A549 (cell line): ENCODE results near the gene ADAM19. TPM values are rescaled to one million over a fixed set of nuclear protein-coding genes. Genes with fewer than 3 reads are reported as not detected.

Source experiments
- ATAC-seq, 2 experiments: fragments of 200-7000 bp in 1 of 2; fragments of >200 bp in 1 of 2; cut with Nextera tagmentation in 1 of 2; cut with Tn5 transposase in 1 of 2; 3 replicates each; pipeline versions ENCODE4 v1.8.0 to v1.9.1; 2018 to 2020; ENCODE audit warnings: mild to moderate bottlenecking in 1 of 2, moderate library complexity in 1 of 2
- CTCF ChIA-PET: fragments of 300-600 bp; sonication (Branson Sonifier 250); formaldehyde crosslinking; extraction: SDS; loops from one replicate; lab custom pipeline; 2021; ENCODE audit warnings: antibody characterized with exemption, inconsistent platforms; lab: Yijun Ruan, JAX
- POLR2A ChIA-PET: fragments of 350-600 bp; formaldehyde crosslinking; extraction: SDS; loops from one replicate; lab custom pipeline; 2021; ENCODE audit warnings: antibody characterized with exemption, inconsistent platforms; lab: Yijun Ruan, JAX
- DNase-seq, 2 experiments: peaks; one replicate each; pipeline versions ENCODE4 v3.0.0 to v3.0.0-alpha.2; 2011 to 2016; ENCODE audit warnings: low read depth in 1 of 2, low spot score in 1 of 2
- FAIRE-seq: peaks from 2 replicates; lab custom pipeline; 2011; peaks lifted over from hg19 to GRCh38; lab: Jason Lieb, UNC
- H3K27ac ChIP-seq, 2 experiments: fragments of >200 bp; sonication (Bioruptor Twin); formaldehyde crosslinking; 3 replicates each; pipeline ENCODE4 v1.5.1; 2016 to 2017
- H3K4me1 ChIP-seq: fragments of >200 bp; sonication (Bioruptor Twin); formaldehyde crosslinking; 3 replicates; pipeline ENCODE4 v1.6.1; 2016
- H3K4me2 ChIP-seq: fragments of >200 bp; sonication (Bioruptor Twin); formaldehyde crosslinking; 3 replicates; pipeline ENCODE4 v1.6.1; 2016
- H3K4me3 ChIP-seq: fragments of >200 bp; sonication (Bioruptor Twin); formaldehyde crosslinking; 3 replicates; pipeline ENCODE4 v1.5.1; 2016
- H3K9me3 ChIP-seq: fragments of >200 bp; sonication (Bioruptor Twin); formaldehyde crosslinking; 3 replicates; pipeline ENCODE4 v1.6.1; 2016
- CBX8 ChIP-seq: fragments of 200-600 bp; sonication (generic); IDR thresholded peaks from 2 replicates; pipeline ENCODE4 v1.6.1; 2016
- EHF ChIP-seq: fragments of 250-450 bp; sonication (Bioruptor Pico); IDR thresholded peaks from 2 replicates; pipeline ENCODE4 v1.5.0; 2020; ENCODE audit warnings: mild to moderate bottlenecking
- EHMT2 ChIP-seq: fragments of 200-600 bp; sonication (generic); IDR thresholded peaks from 2 replicates; pipeline ENCODE4 v1.6.1; 2016; ENCODE audit warnings: antibody characterized with exemption, low read depth, mild to moderate bottlenecking, moderate library complexity
- EP300 ChIP-seq, 2 experiments: fragments of >200 bp; sonication (Bioruptor Twin); formaldehyde crosslinking; IDR thresholded peaks; 2 replicates in 1 of 2; 3 replicates in 1 of 2; pipeline ENCODE4 v1.6.1; 2016 to 2017
- FOSL2 ChIP-seq, 2 experiments: fragments of 450-650 bp in 1 of 2; fragments of >200 bp in 1 of 2; sonication (Bioruptor Twin) in 1 of 2; formaldehyde crosslinking; IDR thresholded peaks; 2 replicates each; pipeline versions ENCODE4 v1.5.0 to v1.6.1; 2016 to 2020; ENCODE audit warnings: mild to moderate bottlenecking in 1 of 2, moderate library complexity in 1 of 2
- FOXS1 ChIP-seq: fragments of 250-450 bp; sonication (Bioruptor Pico); IDR thresholded peaks from 2 replicates; pipeline ENCODE4 v1.5.0; 2020; ENCODE audit warnings: mild to moderate bottlenecking, moderate library complexity
- GATA3 ChIP-seq: IDR thresholded peaks from 2 replicates; pipeline ENCODE4 v1.6.1; 2012; ENCODE audit warnings: borderline replicate concordance
- HDAC2 ChIP-seq: fragments of 200-600 bp; sonication (generic); IDR thresholded peaks from 2 replicates; pipeline ENCODE4 v1.6.1; 2016
- JUN ChIP-seq, 2 experiments: fragments of >200 bp; sonication (Bioruptor Twin); formaldehyde crosslinking; IDR thresholded peaks; 2 replicates in 1 of 2; 3 replicates in 1 of 2; pipeline ENCODE4 v1.6.1; 2016 to 2017
- KDM5A ChIP-seq: fragments of 200-600 bp; sonication (generic); IDR thresholded peaks from 2 replicates; pipeline ENCODE4 v1.6.1; 2016; ENCODE audit warnings: antibody characterized with exemption, mild to moderate bottlenecking
- MAFK ChIP-seq: fragments of 450-650 bp; IDR thresholded peaks from 2 replicates; pipeline ENCODE4 v1.6.1; 2014; ENCODE audit not compliant: partially characterized antibody
- NFE2L2 ChIP-seq: fragments of 150-350 bp; conservative IDR thresholded peaks from 2 replicates; pipeline ENCODE4 v1.6.1; 2014; ENCODE audit warnings: low read length
- NR3C1 ChIP-seq: fragments of >200 bp; sonication (Bioruptor Twin); formaldehyde crosslinking; IDR thresholded peaks from 3 replicates; pipeline ENCODE4 v1.6.1; 2017
- PHF8 ChIP-seq: fragments of 200-600 bp; sonication (generic); IDR thresholded peaks from 2 replicates; pipeline ENCODE4 v1.6.1; 2016; ENCODE audit warnings: low read depth, mild to moderate bottlenecking, antibody characterized with exemption, moderate library complexity, borderline replicate concordance
- POLR2A ChIP-seq: IDR thresholded peaks from 2 replicates; pipeline ENCODE4 v1.6.1; 2012; ENCODE audit warnings: mild to moderate bottlenecking, low read length
- RCOR1 ChIP-seq: fragments of 150-350 bp; IDR thresholded peaks from 2 replicates; pipeline ENCODE4 v1.6.1; 2014; ENCODE audit warnings: antibody characterized with exemption, low read length, low read depth
- RFX5 ChIP-seq: fragments of 450-650 bp; IDR thresholded peaks from 2 replicates; pipeline ENCODE4 v1.7.1; 2014; ENCODE audit warnings: antibody characterized with exemption, mild to moderate bottlenecking, moderate library complexity
- SREBF2 ChIP-seq: fragments of 450-650 bp; IDR thresholded peaks from 2 replicates; pipeline ENCODE4 v1.6.1; 2014; ENCODE audit warnings: mild to moderate bottlenecking, moderate library complexity
- TP53 ChIP-seq: fragments of 250-450 bp; sonication (Bioruptor Pico); IDR thresholded peaks from 2 replicates; pipeline ENCODE4 v1.5.0; 2021; ENCODE audit warnings: mild to moderate bottlenecking, moderate library complexity
- WGBS: methylation state at CpG from one replicate; pipeline ENCODE4 v1.1.6; 2017; ENCODE audit errors: missing lambda C conversion rate; 5-methylcytosine and 5-hydroxymethylcytosine counted together
- polyA plus RNA-seq, 4 experiments: library from polyadenylated mRNA; depleted of rRNA in 3 of 4; stranded (reverse); fragments of >200 nt; fragmentation: RNase III in 1 of 4; extraction: RNeasy Plus Mini Kit Qiagen cat#74134 plus additional on column Dnase treatment in 1 of 4; gene quantifications; 2 replicates in 3 of 4; 3 replicates in 1 of 4; pipeline ENCODE4 v1.2.3, GENCODE V29; 2011 to 2017
- TF ChIP-seq, protein P1 (sequence below): fragments of 450-650 bp; IDR thresholded peaks from 2 replicates; pipeline ENCODE4 v1.6.1; 2014; ENCODE audit warnings: antibody characterized with exemption
- TF ChIP-seq, protein P2 (sequence below): fragments of 150-350 bp; IDR thresholded peaks from 2 replicates; pipeline ENCODE4 v1.6.1; 2014; ENCODE audit warnings: low read depth, mild to moderate bottlenecking, low read length
- TF ChIP-seq, protein P3 (sequence below): fragments of >200 bp; sonication (Bioruptor Twin); formaldehyde crosslinking; IDR thresholded peaks from 2 replicates; pipeline ENCODE4 v1.6.1; 2016
- TF ChIP-seq, protein P4 (sequence below): IDR thresholded peaks from 2 replicates; pipeline ENCODE4 v1.6.1; 2012
- TF ChIP-seq, protein P5 (sequence below): fragments of >200 bp; sonication (Bioruptor Twin); formaldehyde crosslinking; IDR thresholded peaks from 3 replicates; pipeline ENCODE4 v1.6.1; 2016
- TF ChIP-seq, protein P6 (sequence below): fragments of 250-450 bp; sonication (Bioruptor Pico); IDR thresholded peaks from 2 replicates; pipeline ENCODE4 v1.5.0; 2021; ENCODE audit warnings: mild to moderate bottlenecking, moderate library complexity, borderline replicate concordance

The ADAM19 gene
- polyA plus RNA-seq, 2 of the 4 experiments (the other 2 are of a cell fraction) = 7.7 to 15.2 TPM

DNA sequence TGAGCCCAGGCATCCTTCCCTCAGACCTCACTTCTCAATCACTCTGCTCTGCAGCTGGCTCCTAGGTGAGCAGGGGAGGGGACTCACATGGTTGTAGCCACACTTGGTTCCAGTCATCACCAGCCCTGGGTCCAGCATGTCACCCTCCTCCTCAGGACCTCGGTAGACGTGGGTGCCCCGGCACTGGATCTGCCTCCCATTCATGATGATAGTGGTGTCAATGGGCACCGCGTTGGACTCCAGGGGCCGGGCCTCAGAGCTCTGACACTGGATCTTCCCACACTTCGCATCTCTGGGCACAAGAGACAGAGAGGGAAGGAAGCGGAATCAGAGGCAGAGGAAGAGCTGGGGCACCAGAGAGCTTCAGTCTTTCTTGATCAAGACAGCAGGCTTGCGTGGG, 82.7 kb downstream of the ADAM19 start:
- Histone ChIP-seq H3K4me2 (no peak overlapping the region), H3K4me3 (no peak overlapping the region), H3K9me3 (no peaks in the 10 kb centered on the region), H3K27ac (no peak overlapping the region), H3K4me1 (no peaks in the 10 kb centered on the region)
- DNase-seq (no peak), ATAC-seq (peak in 1 of 2 experiments; percentile 24; a peak in 1 of 6 replicates), FAIRE-seq (no peak)
- WGBS = 93% methylated on average over 6 of the region's 9 CpGs
- ChIA-PET CTCF (interaction anchor here (0.7 to 1.8 kb wide), 4 partner anchors 8 to 150 kb away, joined by 3 to 4 read pairs (median 3); no protein-coding TSS in a partner anchor), POLR2A (no interaction called here)
- TF ChIP-seq, protein P1, sequence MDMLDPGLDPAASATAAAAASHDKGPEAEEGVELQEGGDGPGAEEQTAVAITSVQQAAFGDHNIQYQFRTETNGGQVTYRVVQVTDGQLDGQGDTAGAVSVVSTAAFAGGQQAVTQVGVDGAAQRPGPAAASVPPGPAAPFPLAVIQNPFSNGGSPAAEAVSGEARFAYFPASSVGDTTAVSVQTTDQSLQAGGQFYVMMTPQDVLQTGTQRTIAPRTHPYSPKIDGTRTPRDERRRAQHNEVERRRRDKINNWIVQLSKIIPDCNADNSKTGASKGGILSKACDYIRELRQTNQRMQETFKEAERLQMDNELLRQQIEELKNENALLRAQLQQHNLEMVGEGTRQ = no peak
- TF ChIP-seq FOXS1 = no peak
- no peak for TF ChIP-seq EP300 (IDR thresholded peaks at IDR 0.05)
- TF ChIP-seq GATA3 = no peak
- no peak for TF ChIP-seq NR3C1
- no peak for TF ChIP-seq MAFK
- TF ChIP-seq, protein P2, sequence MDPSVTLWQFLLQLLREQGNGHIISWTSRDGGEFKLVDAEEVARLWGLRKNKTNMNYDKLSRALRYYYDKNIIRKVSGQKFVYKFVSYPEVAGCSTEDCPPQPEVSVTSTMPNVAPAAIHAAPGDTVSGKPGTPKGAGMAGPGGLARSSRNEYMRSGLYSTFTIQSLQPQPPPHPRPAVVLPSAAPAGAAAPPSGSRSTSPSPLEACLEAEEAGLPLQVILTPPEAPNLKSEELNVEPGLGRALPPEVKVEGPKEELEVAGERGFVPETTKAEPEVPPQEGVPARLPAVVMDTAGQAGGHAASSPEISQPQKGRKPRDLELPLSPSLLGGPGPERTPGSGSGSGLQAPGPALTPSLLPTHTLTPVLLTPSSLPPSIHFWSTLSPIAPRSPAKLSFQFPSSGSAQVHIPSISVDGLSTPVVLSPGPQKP = no peak
- no peak for TF ChIP-seq KDM5A
- TF ChIP-seq RFX5 = no peak
- no peak for TF ChIP-seq TP53 (CRISPR knock-in tag)

DNA sequence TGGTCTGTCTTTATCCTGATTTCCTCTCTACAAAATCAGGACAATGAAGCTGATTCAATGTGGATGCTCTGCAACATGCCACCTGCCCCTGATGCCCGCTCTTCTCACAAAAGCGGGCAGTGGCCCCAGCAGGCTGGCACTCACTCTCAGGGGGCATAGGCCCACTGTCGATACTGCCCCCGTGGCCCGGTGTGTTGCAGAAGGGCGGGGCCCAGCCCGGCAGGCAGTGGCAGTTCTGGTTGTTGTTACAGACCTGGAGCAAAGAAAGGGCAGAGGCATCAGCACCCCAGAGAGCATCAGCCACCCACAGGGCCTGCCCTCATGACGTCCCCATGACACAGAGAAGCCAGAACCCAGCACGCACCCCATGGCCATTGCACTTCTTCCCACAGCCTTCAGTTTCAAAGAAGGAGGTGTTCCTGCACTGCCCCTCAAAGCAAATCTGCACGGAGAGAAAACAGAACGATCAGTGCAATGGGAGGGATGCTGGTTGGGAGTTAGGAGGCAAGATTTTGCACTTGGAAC, 84.0 kb downstream of the ADAM19 start:
- no peak overlapping the region for H3K27ac ChIP-seq
- no peak overlapping the region for H3K4me3 ChIP-seq
- TF ChIP-seq POLR2A (no peak), EHMT2 (no peak), NFE2L2 (no peak), PHF8 (no peak), RCOR1 (no peak), JUN (IDR thresholded peaks at IDR 0.05) (no peak), EHF (CRISPR knock-in tag) (no peak), SREBF2 (no peak), HDAC2 (no peak), CBX8 (no peak), FOSL2 (IDR thresholded peaks at IDR 0.05) (no peak), FOSL2 (CRISPR knock-in tag; IDR thresholded peaks at IDR 0.05) (no peak)
- TF ChIP-seq, protein P3, sequence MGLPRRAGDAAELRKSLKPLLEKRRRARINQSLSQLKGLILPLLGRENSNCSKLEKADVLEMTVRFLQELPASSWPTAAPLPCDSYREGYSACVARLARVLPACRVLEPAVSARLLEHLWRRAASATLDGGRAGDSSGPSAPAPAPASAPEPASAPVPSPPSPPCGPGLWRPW = no peak
- TF ChIP-seq, protein P4, sequence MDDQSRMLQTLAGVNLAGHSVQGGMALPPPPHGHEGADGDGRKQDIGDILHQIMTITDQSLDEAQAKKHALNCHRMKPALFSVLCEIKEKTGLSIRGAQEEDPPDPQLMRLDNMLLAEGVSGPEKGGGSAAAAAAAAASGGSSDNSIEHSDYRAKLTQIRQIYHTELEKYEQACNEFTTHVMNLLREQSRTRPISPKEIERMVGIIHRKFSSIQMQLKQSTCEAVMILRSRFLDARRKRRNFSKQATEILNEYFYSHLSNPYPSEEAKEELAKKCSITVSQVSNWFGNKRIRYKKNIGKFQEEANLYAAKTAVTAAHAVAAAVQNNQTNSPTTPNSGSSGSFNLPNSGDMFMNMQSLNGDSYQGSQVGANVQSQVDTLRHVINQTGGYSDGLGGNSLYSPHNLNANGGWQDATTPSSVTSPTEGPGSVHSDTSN = no peak
- TF ChIP-seq, protein P5, sequence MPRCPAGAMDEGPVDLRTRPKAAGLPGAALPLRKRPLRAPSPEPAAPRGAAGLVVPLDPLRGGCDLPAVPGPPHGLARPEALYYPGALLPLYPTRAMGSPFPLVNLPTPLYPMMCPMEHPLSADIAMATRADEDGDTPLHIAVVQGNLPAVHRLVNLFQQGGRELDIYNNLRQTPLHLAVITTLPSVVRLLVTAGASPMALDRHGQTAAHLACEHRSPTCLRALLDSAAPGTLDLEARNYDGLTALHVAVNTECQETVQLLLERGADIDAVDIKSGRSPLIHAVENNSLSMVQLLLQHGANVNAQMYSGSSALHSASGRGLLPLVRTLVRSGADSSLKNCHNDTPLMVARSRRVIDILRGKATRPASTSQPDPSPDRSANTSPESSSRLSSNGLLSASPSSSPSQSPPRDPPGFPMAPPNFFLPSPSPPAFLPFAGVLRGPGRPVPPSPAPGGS = no peak
- TF ChIP-seq, protein P6, sequence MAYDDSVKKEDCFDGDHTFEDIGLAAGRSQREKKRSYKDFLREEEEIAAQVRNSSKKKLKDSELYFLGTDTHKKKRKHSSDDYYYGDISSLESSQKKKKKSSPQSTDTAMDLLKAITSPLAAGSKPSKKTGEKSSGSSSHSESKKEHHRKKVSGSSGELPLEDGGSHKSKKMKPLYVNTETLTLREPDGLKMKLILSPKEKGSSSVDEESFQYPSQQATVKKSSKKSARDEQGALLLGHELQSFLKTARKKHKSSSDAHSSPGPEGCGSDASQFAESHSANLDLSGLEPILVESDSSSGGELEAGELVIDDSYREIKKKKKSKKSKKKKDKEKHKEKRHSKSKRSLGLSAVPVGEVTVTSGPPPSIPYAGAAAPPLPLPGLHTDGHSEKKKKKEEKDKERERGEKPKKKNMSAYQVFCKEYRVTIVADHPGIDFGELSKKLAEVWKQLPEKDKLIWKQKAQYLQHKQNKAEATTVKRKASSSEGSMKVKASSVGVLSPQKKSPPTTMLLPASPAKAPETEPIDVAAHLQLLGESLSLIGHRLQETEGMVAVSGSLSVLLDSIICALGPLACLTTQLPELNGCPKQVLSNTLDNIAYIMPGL = no peak
- WGBS = 89% methylated on average over 6 of the region's 11 CpGs
- FAIRE-seq (no peak), ATAC-seq (no peak), DNase-seq (no peak)
- ChIA-PET POLR2A (no interaction called here), CTCF (interaction anchor here (1.3 to 1.8 kb wide), 2 partner anchors 149 to 164 kb away, joined by 3 to 4 read pairs; no protein-coding TSS in a partner anchor)
- no peak overlapping the region for H3K4me2 ChIP-seq
- H3K9me3 ChIP-seq = no peaks in the 10 kb centered on the region
- no peaks in the 10 kb centered on the region for H3K4me1 ChIP-seq
